GM23338 (cell line): ENCODE measurements around the gene TMEM98. TPM values are rescaled to one million over a fixed set of nuclear protein-coding genes. Genes with fewer than 3 reads are reported as not detected.

Experiments
- polyA plus RNA-seq: library from polyadenylated mRNA; unstranded; fragments of >200 nt; fragmentation: Nextera tagmentation; extraction: Ambion mirVana; gene quantifications from 2 replicates; pipeline ENCODE4 v1.2.1, GENCODE V29; 2016
- total RNA-seq: library from RNA; depleted of rRNA; stranded (reverse); fragments of >200 nt; shearing (Covaris generic); gene quantifications from 2 replicates; pipeline ENCODE4 v1.2.3, GENCODE V29; 2014; rRNA removed

The TMEM98 gene
- total and polyA plus RNA-seq, 2 experiments from 2014 or later: 60.4 to 94.8 TPM

Other genes with a start within 250 kb of the TMEM98 start
- gene MYO1D, start 51.0 kb upstream of the TMEM98 start, total RNA-seq: 28.6 and 29.9 TPM in 2 replicates
- 8.5 and 8.6 TPM in 2 replicates for gene MYO1D, start 51.0 kb upstream of the TMEM98 start, polyA plus RNA-seq
- gene SPACA3, start 63.7 kb downstream of the TMEM98 start, total RNA-seq: not detected in 2 replicates
- not detected in 2 replicates for gene SPACA3, start 63.7 kb downstream of the TMEM98 start, polyA plus RNA-seq